ENCODE measurements around the gene RRH.
"Not testable (repeated sequence)": the region's sequence is repeated elsewhere in the genome, so short reads cannot be mapped to it uniquely, and the experiment has no call there.

Gene RRH

GRCh38 chr4:109872065-109872464 is 44.3 kb downstream of the RRH start:
- peaks cover 0 to 3% of the 10 kb centered on the region in 2 donors for H3K9me3 ChIP-seq (ENCODE audit: control insufficient read depth in 2 of 2, low read length in 2 of 2)
- no peak overlapping the region for H3K4me3 ChIP-seq (ENCODE audit: low read length in 2 of 2)
- peaks cover 6 to 9% of the 10 kb centered on the region in 2 donors for H3K36me3 ChIP-seq (ENCODE audit: control insufficient read depth in 2 of 2, insufficient read depth in 2 of 2, low read length in 2 of 2)
- no peak overlapping the region for H3K9ac ChIP-seq (ENCODE audit: low read length in 2 of 2)
- no peaks in the 10 kb centered on the region for H3K4me1 ChIP-seq (ENCODE audit: control insufficient read depth, insufficient read depth, low read length)
- H3K27me3 ChIP-seq (ENCODE audit: control insufficient read depth in 1 of 2, insufficient read depth in 2 of 2, low read length in 2 of 2): no peaks in the 10 kb centered on the region
- no peak overlapping the region for H3K27ac ChIP-seq (ENCODE audit: low read length)

- Histone ChIP-seq H3K4me1 (ENCODE audit: control insufficient read depth, insufficient read depth, low read length) (no peaks in the 10 kb centered on the region), H3K9ac (ENCODE audit: low read length in 2 of 2) (no peak overlapping the region), H3K36me3 (ENCODE audit: control insufficient read depth in 2 of 2, insufficient read depth in 2 of 2, low read length in 2 of 2) (peaks cover 6 to 9% of the 10 kb centered on the region in 2 donors), H3K27ac (ENCODE audit: low read length) (no peak overlapping the region), H3K4me3 (ENCODE audit: low read length in 2 of 2) (no peak overlapping the region), H3K27me3 (ENCODE audit: control insufficient read depth in 1 of 2, insufficient read depth in 2 of 2, low read length in 2 of 2) (no peaks in the 10 kb centered on the region), H3K9me3 (ENCODE audit: control insufficient read depth in 2 of 2, low read length in 2 of 2) (peaks cover 0 to 3% of the 10 kb centered on the region in 2 donors)
These were observed 45.3 kb downstream of the RRH start for GRCh38 chr4:109872950-109873656.

GRCh38 chr4:109873791-109874514 is 46.2 kb downstream of the RRH start:
- no peak overlapping the region for H3K27ac ChIP-seq (ENCODE audit: low read length)
- H3K4me3 ChIP-seq (ENCODE audit: low read length in 2 of 2): no peak overlapping the region

GRCh38 chr4:109875106-109875505 is 47.3 kb downstream of the RRH start:
- H3K27me3 ChIP-seq (ENCODE audit: control insufficient read depth in 1 of 2, insufficient read depth in 2 of 2, low read length in 2 of 2): peaks cover 0 to 4% of the 10 kb centered on the region in 2 donors
- H3K4me1 ChIP-seq (ENCODE audit: control insufficient read depth, insufficient read depth, low read length): no peaks in the 10 kb centered on the region
- no peak overlapping the region for H3K9ac ChIP-seq (ENCODE audit: low read length in 2 of 2)
- peaks cover 2% of the 10 kb centered on the region in 2 donors for H3K36me3 ChIP-seq (ENCODE audit: control insufficient read depth in 2 of 2, insufficient read depth in 2 of 2, low read length in 2 of 2)
- H3K9me3 ChIP-seq (ENCODE audit: control insufficient read depth in 2 of 2, low read length in 2 of 2): peaks cover 0 to 3% of the 10 kb centered on the region in 2 donors
- no peak overlapping the region for H3K27ac ChIP-seq (ENCODE audit: low read length)
- no peak overlapping the region for H3K4me3 ChIP-seq (ENCODE audit: low read length in 2 of 2)

More at GRCh38 chr4:109873791-109874514, 46.2 kb downstream of the RRH start:
- Histone ChIP-seq H3K36me3 (ENCODE audit: control insufficient read depth in 2 of 2, insufficient read depth in 2 of 2, low read length in 2 of 2) (peaks cover 6 to 9% of the 10 kb centered on the region in 2 donors), H3K27me3 (ENCODE audit: control insufficient read depth in 1 of 2, insufficient read depth in 2 of 2, low read length in 2 of 2) (peaks cover 0 to under 1% of the 10 kb centered on the region in 2 donors), H3K9ac (ENCODE audit: low read length in 2 of 2) (no peak overlapping the region), H3K4me1 (ENCODE audit: control insufficient read depth, insufficient read depth, low read length) (no peaks in the 10 kb centered on the region), H3K9me3 (ENCODE audit: control insufficient read depth in 2 of 2, low read length in 2 of 2) (peaks cover 0 to 3% of the 10 kb centered on the region in 2 donors)

- not testable (repeated sequence) for H3K27ac ChIP-seq (ENCODE audit: low read length); H3K27me3 ChIP-seq (ENCODE audit: control insufficient read depth in 1 of 2, insufficient read depth in 2 of 2, low read length in 2 of 2); H3K36me3 ChIP-seq (ENCODE audit: control insufficient read depth in 2 of 2, insufficient read depth in 2 of 2, low read length in 2 of 2); H3K4me1 ChIP-seq (ENCODE audit: control insufficient read depth, insufficient read depth, low read length); H3K9ac ChIP-seq (ENCODE audit: low read length in 2 of 2); H3K4me3 ChIP-seq (ENCODE audit: low read length in 2 of 2); H3K9me3 ChIP-seq (ENCODE audit: control insufficient read depth in 2 of 2, low read length in 2 of 2)
These were observed 47.8 kb downstream of the RRH start for GRCh38 chr4:109875553-109875952.

- Histone ChIP-seq H3K9ac (ENCODE audit: low read length in 2 of 2) (no peak overlapping the region), H3K27me3 (ENCODE audit: control insufficient read depth in 1 of 2, insufficient read depth in 2 of 2, low read length in 2 of 2) (peaks cover 0 to 4% of the 10 kb centered on the region in 2 donors), H3K4me3 (ENCODE audit: low read length in 2 of 2) (no peak overlapping the region), H3K27ac (ENCODE audit: low read length) (no peak overlapping the region), H3K36me3 (ENCODE audit: control insufficient read depth in 2 of 2, insufficient read depth in 2 of 2, low read length in 2 of 2) (no peaks in the 10 kb centered on the region), H3K9me3 (ENCODE audit: control insufficient read depth in 2 of 2, low read length in 2 of 2) (peaks cover 0 to 3% of the 10 kb centered on the region in 2 donors), H3K4me1 (ENCODE audit: control insufficient read depth, insufficient read depth, low read length) (no peaks in the 10 kb centered on the region)
These were observed 49.0 kb downstream of the RRH start for GRCh38 chr4:109876634-109877265.

- Histone ChIP-seq H3K4me1 (ENCODE audit: control insufficient read depth, insufficient read depth, low read length) (no peaks in the 10 kb centered on the region), H3K36me3 (ENCODE audit: control insufficient read depth in 2 of 2, insufficient read depth in 2 of 2, low read length in 2 of 2) (no peaks in the 10 kb centered on the region), H3K27me3 (ENCODE audit: control insufficient read depth in 1 of 2, insufficient read depth in 2 of 2, low read length in 2 of 2) (peaks cover 0 to 4% of the 10 kb centered on the region in 2 donors), H3K9ac (ENCODE audit: low read length in 2 of 2) (no peak overlapping the region), H3K4me3 (ENCODE audit: low read length in 2 of 2) (no peak overlapping the region), H3K27ac (ENCODE audit: low read length) (no peak overlapping the region), H3K9me3 (ENCODE audit: control insufficient read depth in 2 of 2, low read length in 2 of 2) (peaks cover 0 to 3% of the 10 kb centered on the region in 2 donors)
These were observed 49.6 kb downstream of the RRH start for GRCh38 chr4:109877400-109877799.

GRCh38 chr4:109878355-109878754 is 50.6 kb downstream of the RRH start:
- H3K9me3 ChIP-seq (ENCODE audit: control insufficient read depth in 2 of 2, low read length in 2 of 2): peaks cover 0 to 3% of the 10 kb centered on the region in 2 donors
- H3K27me3 ChIP-seq (ENCODE audit: control insufficient read depth in 1 of 2, insufficient read depth in 2 of 2, low read length in 2 of 2): peaks cover 0 to 4% of the 10 kb centered on the region in 2 donors
- H3K9ac ChIP-seq (ENCODE audit: low read length in 2 of 2): no peak overlapping the region
- H3K4me1 ChIP-seq (ENCODE audit: control insufficient read depth, insufficient read depth, low read length): no peaks in the 10 kb centered on the region
- no peaks in the 10 kb centered on the region for H3K36me3 ChIP-seq (ENCODE audit: control insufficient read depth in 2 of 2, insufficient read depth in 2 of 2, low read length in 2 of 2)
- H3K27ac ChIP-seq (ENCODE audit: low read length): no peak overlapping the region
- no peak overlapping the region for H3K4me3 ChIP-seq (ENCODE audit: low read length in 2 of 2)

- Histone ChIP-seq H3K9me3 (ENCODE audit: control insufficient read depth in 2 of 2, low read length in 2 of 2) (peaks cover 0 to 3% of the 10 kb centered on the region in 2 donors), H3K27ac (ENCODE audit: low read length) (no peak overlapping the region), H3K9ac (ENCODE audit: low read length in 2 of 2) (no peak overlapping the region), H3K4me1 (ENCODE audit: control insufficient read depth, insufficient read depth, low read length) (no peaks in the 10 kb centered on the region), H3K36me3 (ENCODE audit: control insufficient read depth in 2 of 2, insufficient read depth in 2 of 2, low read length in 2 of 2) (no peaks in the 10 kb centered on the region), H3K27me3 (ENCODE audit: control insufficient read depth in 1 of 2, insufficient read depth in 2 of 2, low read length in 2 of 2) (peaks cover 0 to 4% of the 10 kb centered on the region in 2 donors), H3K4me3 (ENCODE audit: low read length in 2 of 2) (no peak overlapping the region)
These were observed 51.3 kb downstream of the RRH start for GRCh38 chr4:109879081-109879480.

GRCh38 chr4:109879636-109880314 is 52.0 kb downstream of the RRH start:
- Histone ChIP-seq H3K4me3 (ENCODE audit: low read length in 2 of 2) (no peak overlapping the region), H3K27ac (ENCODE audit: low read length) (no peak overlapping the region), H3K36me3 (ENCODE audit: control insufficient read depth in 2 of 2, insufficient read depth in 2 of 2, low read length in 2 of 2) (no peaks in the 10 kb centered on the region), H3K4me1 (ENCODE audit: control insufficient read depth, insufficient read depth, low read length) (no peaks in the 10 kb centered on the region), H3K9ac (ENCODE audit: low read length in 2 of 2) (no peak overlapping the region), H3K9me3 (ENCODE audit: control insufficient read depth in 2 of 2, low read length in 2 of 2) (no peaks in the 10 kb centered on the region), H3K27me3 (ENCODE audit: control insufficient read depth in 1 of 2, insufficient read depth in 2 of 2, low read length in 2 of 2) (peaks cover 0 to 4% of the 10 kb centered on the region in 2 donors)
